ENCODE measurements around the gene SHROOM2. TPM values are rescaled to one million over a fixed set of nuclear protein-coding genes. Genes with fewer than 3 reads are reported as not detected.

SHROOM2 gene
- total RNA-seq, 2 experiments from 2014 or later = not detected

DNA sequence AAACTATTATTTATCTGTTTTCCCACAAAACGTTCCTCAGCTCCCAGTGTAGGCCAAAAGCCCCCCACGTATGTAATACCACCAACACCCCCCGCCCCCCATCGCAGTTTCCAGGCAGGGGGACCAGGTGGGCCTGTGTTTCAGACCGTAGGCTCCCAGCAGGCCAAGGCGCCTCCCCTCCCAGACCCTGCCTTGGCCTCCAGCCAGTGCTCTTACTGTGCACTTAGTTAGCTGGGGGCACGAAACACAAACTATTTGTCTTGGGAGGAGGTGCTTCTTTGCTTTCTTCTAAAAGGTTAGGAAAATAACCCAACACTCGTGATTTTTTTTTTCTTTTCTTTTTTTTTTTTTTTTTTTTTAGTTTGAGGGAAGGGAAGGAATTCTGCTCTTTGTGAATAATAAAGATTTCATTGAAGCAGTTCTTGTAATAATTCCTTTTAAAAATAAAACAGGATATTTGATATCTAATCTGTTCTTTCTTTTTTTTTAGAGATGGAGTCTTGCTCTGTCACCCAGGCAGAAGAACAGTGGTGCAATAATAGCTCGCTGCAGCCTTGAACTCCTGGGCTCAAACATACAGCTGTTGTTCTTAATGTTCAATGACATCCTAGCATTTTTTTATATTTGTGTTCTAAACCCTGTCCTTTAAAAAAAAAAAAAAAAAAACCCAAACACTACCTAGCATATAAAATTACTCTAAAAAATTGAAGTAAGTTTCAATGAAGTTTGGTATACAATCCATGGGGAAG, 98.0 kb downstream of the SHROOM2 start:
- DNase-seq = no peak
- no peak overlapping the region for H3K27ac Mint-ChIP-seq
- H3K36me3 Mint-ChIP-seq (ENCODE audit: low read depth) = no peaks in the 10 kb centered on the region
- ChIA-PET CTCF (interaction anchor here (0.6 to 2.3 kb wide), 3 partner anchors 41 to 235 kb away, joined by 3 to 13 read pairs (median 4); no protein-coding TSS in a partner anchor), POLR2A (no interaction called here)
- no peaks in the 10 kb centered on the region for H3K4me1 Mint-ChIP-seq
- no peak overlapping the region for H3K4me3 Mint-ChIP-seq
- no peaks in the 10 kb centered on the region for H3K9me3 Mint-ChIP-seq
- H3K27me3 Mint-ChIP-seq = no peaks in the 10 kb centered on the region

DNA sequence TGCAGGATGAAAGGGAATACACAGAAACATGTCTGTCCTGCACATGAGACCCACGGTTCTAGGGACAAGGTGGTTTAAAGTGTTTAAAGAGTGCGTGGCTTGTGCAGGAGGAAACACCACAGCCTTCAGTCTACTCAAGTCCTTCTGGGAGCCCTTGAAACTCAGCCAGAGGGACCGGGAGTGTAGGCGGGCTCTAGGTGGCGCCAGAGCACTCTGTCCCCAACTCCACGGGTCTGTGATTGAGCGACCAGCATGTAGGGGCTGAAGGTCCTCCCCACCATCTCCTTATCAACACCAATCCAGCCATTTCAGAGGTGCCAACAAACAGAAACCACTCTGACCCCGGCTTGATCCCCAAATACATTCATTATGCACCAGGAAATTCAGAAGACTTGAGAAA, 98.9 kb downstream of the SHROOM2 start:
- Mint-ChIP-seq H3K27ac (no peak overlapping the region), H3K4me1 (no peaks in the 10 kb centered on the region), H3K4me3 (no peak overlapping the region), H3K27me3 (no peaks in the 10 kb centered on the region), H3K9me3 (no peaks in the 10 kb centered on the region), H3K36me3 (ENCODE audit: low read depth) (no peaks in the 10 kb centered on the region)
- ChIA-PET CTCF (no interaction called here), POLR2A (no interaction called here)
- DNase-seq = peak; percentile 40

DNA sequence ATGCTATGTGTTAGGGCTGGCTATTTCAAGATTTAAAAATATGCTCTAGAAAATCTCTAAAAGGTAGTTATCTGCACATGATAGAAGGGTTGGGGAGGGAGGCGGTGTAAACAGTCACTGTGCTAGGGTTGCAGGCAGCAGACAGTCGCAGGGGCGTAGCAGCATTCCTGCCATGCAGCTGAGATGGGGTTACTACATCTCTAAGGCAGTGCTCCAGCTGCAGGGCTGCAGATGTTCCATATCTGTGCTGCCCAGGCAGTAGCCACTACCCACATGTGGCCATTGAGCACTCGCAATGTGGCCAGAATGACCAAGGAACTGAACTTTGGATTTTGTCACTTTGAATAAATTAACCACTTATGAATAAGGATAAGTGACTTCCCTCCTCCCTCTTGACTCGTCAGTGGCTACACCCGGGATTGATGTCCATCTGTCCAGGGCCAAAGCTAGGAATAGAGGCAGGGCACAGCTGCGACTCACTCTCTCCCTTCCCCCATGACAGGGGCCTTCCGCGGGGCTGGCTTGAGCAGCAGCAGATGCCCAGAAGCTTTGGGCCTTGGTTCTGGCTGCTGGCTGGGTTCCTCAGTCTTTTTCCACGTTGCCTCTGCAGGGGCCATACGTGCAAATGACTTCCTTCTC, 101.5 kb downstream of the SHROOM2 start:
- POLR2A ChIA-PET = no interaction called here
- H3K27me3 Mint-ChIP-seq = no peaks in the 10 kb centered on the region
- CTCF ChIA-PET = interaction anchor here (1.4 kb wide), 1 partner anchor 232 kb away, joined by 4 read pairs; no protein-coding TSS in a partner anchor
- DNase-seq = no peak
- no peaks in the 10 kb centered on the region for H3K4me1 Mint-ChIP-seq
- H3K9me3 Mint-ChIP-seq = no peaks in the 10 kb centered on the region
- H3K4me3 Mint-ChIP-seq = no peak overlapping the region
- H3K36me3 Mint-ChIP-seq (ENCODE audit: low read depth) = no peaks in the 10 kb centered on the region
- no peak overlapping the region for H3K27ac Mint-ChIP-seq

DNA sequence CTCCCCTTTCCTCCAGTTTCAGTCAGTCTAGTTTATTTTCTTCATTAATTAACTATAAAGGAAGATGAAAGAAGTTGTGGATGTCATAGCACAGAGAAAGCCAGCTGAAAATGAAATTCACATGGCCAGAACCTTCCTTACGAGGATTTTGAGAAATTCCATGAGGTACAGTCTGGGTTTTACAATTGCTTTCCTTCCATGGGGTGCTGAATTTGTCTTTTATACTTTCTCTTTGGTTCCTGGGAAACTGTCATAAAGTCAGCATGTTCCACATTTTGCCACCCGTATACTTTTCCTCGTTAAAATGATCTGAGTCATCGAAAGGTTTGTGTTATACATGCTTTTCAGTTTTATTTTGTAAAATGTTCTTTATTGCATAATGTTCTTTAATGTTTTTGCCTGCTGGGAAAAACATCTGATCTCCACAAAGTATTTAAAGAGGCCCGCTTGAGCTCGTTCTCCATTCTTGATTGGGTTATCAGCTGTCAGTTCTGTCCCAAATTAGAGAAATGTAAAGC, 102.8 kb downstream of the SHROOM2 start:
- DNase-seq = no peak
- H3K36me3 Mint-ChIP-seq (ENCODE audit: low read depth) = no peaks in the 10 kb centered on the region
- H3K27ac Mint-ChIP-seq = no peak overlapping the region
- ChIA-PET CTCF (interaction anchor here (1.1 to 1.4 kb wide), 2 partner anchors 18 to 231 kb away, joined by 4 read pairs; no protein-coding TSS in a partner anchor), POLR2A (no interaction called here)
- no peaks in the 10 kb centered on the region for H3K4me1 Mint-ChIP-seq
- no peaks in the 10 kb centered on the region for H3K9me3 Mint-ChIP-seq
- no peaks in the 10 kb centered on the region for H3K27me3 Mint-ChIP-seq
- no peak overlapping the region for H3K4me3 Mint-ChIP-seq

DNA sequence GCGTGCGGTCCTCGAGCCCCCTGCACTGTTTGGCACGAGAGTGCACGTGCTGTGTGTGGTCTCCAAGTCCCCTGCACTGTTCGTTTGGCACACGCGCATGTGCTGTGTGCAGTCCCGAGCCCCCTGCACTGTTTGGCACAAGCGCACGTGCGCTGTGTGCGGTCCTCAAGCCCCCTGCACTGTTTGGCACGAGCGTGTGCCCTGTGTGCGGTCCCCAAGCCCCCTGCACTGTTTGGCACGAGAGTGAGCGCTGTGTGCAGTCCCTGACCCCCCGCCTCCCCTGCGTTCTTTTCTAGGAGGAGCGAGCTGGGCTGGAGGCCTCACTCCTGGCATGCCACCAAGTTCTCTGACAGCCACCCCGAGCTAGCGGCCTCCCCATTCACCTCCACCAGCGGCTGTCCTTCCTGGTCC, 104.5 kb downstream of the SHROOM2 start:
- H3K27me3 Mint-ChIP-seq = no peaks in the 10 kb centered on the region
- no peaks in the 10 kb centered on the region for H3K4me1 Mint-ChIP-seq
- ChIA-PET CTCF (interaction anchor here (1.2 kb wide), 2 partner anchors 183 to 261 kb away, joined by 3 read pairs; no protein-coding TSS in a partner anchor), POLR2A (no interaction called here)
- H3K4me3 Mint-ChIP-seq = no peak overlapping the region
- no peaks in the 10 kb centered on the region for H3K36me3 Mint-ChIP-seq (ENCODE audit: low read depth)
- H3K9me3 Mint-ChIP-seq = no peaks in the 10 kb centered on the region
- DNase-seq = no peak
- no peak overlapping the region for H3K27ac Mint-ChIP-seq

DNA sequence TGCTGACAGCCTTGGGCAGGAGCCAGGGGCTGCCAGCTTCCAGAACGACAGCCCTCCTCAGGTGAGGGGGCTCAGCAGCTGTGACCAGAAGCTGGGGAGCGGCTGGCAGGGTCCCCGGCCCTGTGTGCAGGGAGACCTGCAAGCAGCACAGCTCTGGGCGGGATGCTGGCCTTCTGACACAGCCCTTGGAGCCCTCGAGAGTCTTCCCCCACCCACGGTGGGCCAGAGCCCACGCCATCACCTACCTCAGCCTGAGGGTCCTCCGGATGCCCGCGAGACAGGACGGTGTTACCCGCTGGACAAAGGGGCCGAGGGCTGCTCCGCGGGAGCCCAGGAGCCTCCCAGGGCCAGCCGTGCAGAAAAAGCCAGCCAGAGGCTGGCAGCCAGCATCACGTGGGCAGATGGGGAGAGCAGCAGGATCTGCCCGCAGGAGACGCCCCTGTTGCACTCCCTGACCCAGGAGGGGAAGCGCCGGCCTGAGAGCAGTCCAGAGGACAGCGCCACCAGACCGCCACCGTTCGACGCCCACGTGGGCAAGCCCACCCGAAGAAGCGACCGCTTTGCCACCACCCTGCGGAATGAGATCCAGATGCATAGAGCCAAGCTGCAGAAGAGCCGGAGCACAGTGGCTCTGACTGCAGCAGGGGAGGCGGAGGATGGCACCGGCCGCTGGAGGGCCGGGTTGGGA, 109.1 kb downstream of the SHROOM2 start:
- no peak overlapping the region for H3K27ac Mint-ChIP-seq
- DNase-seq = no peak
- CTCF ChIA-PET = interaction anchor here (1.1 to 1.2 kb wide), 2 partner anchors 10 to 225 kb away, joined by 3 read pairs; no protein-coding TSS in a partner anchor
- H3K27me3 Mint-ChIP-seq = peaks cover 2% of the 10 kb centered on the region
- H3K4me1 Mint-ChIP-seq = no peaks in the 10 kb centered on the region
- no peak overlapping the region for H3K4me3 Mint-ChIP-seq
- POLR2A ChIA-PET = no interaction called here
- no peaks in the 10 kb centered on the region for H3K9me3 Mint-ChIP-seq
- no peaks in the 10 kb centered on the region for H3K36me3 Mint-ChIP-seq (ENCODE audit: low read depth)

DNA sequence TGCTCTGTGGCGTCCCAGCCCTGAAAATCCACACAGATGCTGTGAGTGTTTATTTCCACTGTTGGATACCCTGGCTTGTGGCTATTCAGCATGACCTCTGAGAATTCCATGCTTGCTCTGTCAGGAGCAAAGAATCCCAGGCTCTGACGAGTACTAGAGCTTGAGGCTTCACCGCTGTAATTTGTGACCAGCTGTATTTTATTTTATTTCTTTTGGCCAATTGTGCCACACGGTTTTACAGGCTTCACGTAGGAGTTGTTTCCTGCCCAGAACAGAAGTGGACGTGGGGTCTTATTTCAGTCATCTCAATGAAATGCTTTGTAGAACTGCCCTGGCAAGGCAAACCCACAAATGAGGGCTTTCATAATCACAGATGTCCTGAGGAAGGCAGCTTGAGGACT, 111.5 kb downstream of the SHROOM2 start:
- POLR2A ChIA-PET = no interaction called here
- CTCF ChIA-PET = no interaction called here
- H3K27ac Mint-ChIP-seq = no peak overlapping the region

DNA sequence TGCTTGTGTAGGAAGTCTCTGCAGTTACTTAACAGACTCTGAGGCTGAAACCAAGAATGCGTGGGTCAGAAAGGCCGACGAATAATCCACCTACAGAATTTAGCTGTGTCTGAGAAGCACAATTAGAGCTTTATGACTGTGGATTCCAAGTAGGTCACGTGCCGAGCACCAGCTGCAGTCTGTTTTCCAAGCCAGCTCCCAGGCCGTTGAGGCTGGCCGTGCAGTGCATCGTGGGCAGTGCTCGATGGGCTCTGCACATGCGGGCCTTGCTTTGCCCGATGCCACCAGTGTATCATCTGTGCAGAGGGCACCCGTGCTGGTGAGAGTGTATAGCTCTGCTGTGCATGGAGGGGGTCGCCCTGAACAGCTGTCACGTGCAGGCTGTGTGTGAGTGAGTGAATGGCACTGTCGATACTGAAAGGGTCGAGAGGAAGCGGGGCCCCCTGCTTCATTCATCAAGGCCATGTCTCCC, 113.4 kb downstream of the SHROOM2 start:
- no peaks in the 10 kb centered on the region for H3K4me1 Mint-ChIP-seq
- H3K9me3 Mint-ChIP-seq = no peaks in the 10 kb centered on the region
- no peaks in the 10 kb centered on the region for H3K36me3 Mint-ChIP-seq (ENCODE audit: low read depth)
- ChIA-PET POLR2A (no interaction called here), CTCF (interaction anchor here (0.7 kb wide), 1 partner anchor 13 kb away, joined by 3 read pairs; no protein-coding TSS in a partner anchor)
- no peak for DNase-seq
- H3K27ac Mint-ChIP-seq = no peak overlapping the region
- H3K4me3 Mint-ChIP-seq = no peak overlapping the region
- peaks cover 3% of the 10 kb centered on the region for H3K27me3 Mint-ChIP-seq

More for the DNA sequence above, 111.5 kb downstream of the SHROOM2 start:
- H3K27me3 Mint-ChIP-seq = peaks cover 3% of the 10 kb centered on the region
- H3K4me3 Mint-ChIP-seq = no peak overlapping the region
- H3K4me1 Mint-ChIP-seq = no peaks in the 10 kb centered on the region
- H3K9me3 Mint-ChIP-seq = no peaks in the 10 kb centered on the region
- no peak for DNase-seq
- no peaks in the 10 kb centered on the region for H3K36me3 Mint-ChIP-seq (ENCODE audit: low read depth)

DNA sequence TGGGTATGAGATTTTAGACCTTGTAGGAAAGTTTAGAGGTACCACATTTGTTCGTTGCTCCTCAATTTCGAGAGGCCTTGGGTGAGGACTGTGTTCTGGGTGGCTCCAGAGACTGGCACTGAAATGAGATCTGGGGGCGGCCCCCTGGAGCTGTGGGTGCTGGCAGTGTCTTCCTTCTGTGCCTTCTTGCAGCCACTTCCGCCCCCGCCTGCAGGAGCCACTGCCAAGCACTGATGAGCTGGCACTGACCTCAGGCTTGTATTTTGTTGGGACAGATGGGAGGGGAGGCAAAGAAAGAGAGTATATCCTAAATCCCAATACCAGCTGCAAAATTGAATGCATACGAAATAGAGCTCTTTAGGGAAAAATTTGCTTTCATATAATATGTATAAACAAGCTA, 116.4 kb downstream of the SHROOM2 start:
- CTCF ChIA-PET = interaction anchor here (0.6 kb wide), 1 partner anchor 65 kb away, joined by 4 read pairs; no protein-coding TSS in a partner anchor
- H3K36me3 Mint-ChIP-seq (ENCODE audit: low read depth) = no peaks in the 10 kb centered on the region
- H3K27ac Mint-ChIP-seq = no peak overlapping the region
- H3K4me1 Mint-ChIP-seq = no peaks in the 10 kb centered on the region
- no peaks in the 10 kb centered on the region for H3K9me3 Mint-ChIP-seq
- peaks cover 3% of the 10 kb centered on the region for H3K27me3 Mint-ChIP-seq
- POLR2A ChIA-PET = no interaction called here
- DNase-seq = no peak
- no peak overlapping the region for H3K4me3 Mint-ChIP-seq

DNA sequence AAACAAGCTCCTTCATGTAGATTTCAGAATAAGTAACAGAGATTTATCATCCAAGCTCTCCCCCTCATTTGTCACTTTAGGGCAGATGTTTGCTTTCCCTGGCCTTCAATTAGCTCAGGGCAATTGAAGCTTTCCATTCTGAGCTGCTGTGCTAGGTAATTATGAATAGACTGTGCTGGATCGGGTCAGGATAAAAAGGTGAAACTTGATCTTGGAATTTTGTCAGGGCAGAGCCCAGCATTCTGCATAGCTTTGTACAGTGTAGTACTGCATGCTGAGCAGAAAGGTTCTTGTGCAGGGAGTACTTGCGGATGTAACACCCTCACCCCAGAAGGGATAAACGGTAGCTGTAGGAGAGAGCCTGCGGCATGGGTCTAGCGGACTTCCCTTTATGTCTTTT, 116.9 kb downstream of the SHROOM2 start:
- no peak for DNase-seq
- H3K27me3 Mint-ChIP-seq = peaks cover 3% of the 10 kb centered on the region
- POLR2A ChIA-PET = no interaction called here
- H3K27ac Mint-ChIP-seq = no peak overlapping the region
- H3K36me3 Mint-ChIP-seq (ENCODE audit: low read depth) = no peaks in the 10 kb centered on the region
- no peaks in the 10 kb centered on the region for H3K4me1 Mint-ChIP-seq
- H3K4me3 Mint-ChIP-seq = no peak overlapping the region
- CTCF ChIA-PET = interaction anchor here (0.6 to 1.5 kb wide), 3 partner anchors 65 to 217 kb away, joined by 3 to 5 read pairs (median 4); no protein-coding TSS in a partner anchor
- no peaks in the 10 kb centered on the region for H3K9me3 Mint-ChIP-seq

DNA sequence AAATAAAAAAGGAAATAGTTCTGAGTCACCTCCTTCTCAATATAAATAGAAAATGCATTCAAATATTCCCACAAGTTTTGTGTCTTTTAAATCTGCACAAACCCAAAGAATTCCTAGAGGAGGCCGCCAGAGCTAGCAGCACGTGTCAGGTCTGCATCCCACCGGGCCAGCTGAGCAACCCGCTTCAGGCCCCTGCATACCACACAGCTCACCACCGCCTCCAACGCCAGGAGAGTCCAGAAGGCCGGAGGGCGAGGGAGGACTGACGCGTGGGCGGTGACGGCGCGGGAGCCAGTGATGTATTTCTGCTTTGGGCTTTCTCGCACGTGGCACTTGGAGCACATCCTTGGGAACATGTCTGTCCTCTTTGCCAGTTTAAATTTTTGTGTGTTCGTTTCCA, 119.1 kb downstream of the SHROOM2 start:
- ChIA-PET CTCF (interaction anchor here (0.6 to 1.5 kb wide), 2 partner anchors 11 to 131 kb away, joined by 3 read pairs; no protein-coding TSS in a partner anchor), POLR2A (no interaction called here)
- H3K27me3 Mint-ChIP-seq = peaks cover 2% of the 10 kb centered on the region
- H3K27ac Mint-ChIP-seq = no peak overlapping the region
- H3K36me3 Mint-ChIP-seq (ENCODE audit: low read depth) = no peaks in the 10 kb centered on the region
- no peaks in the 10 kb centered on the region for H3K4me1 Mint-ChIP-seq
- H3K9me3 Mint-ChIP-seq = no peaks in the 10 kb centered on the region
- no peak for DNase-seq
- H3K4me3 Mint-ChIP-seq = no peak overlapping the region

DNA sequence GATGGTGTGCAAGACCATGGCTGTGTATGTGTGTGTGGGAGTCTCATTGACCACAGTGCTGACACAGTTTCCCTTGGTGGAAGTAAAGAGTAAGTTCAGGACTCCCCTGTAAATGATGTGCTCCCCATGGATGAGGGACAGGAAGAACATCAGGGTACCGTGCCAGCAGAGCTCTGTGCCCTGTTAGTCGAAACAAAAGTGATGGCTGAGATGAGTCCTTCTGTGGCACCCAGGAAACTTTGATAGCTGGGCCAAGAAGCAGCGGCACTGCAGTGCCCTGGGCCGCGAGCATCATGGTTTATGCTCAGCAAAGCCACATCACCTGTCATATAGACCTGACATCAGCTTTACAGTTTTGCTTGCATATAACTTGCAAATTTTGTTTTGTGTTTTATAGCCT, 119.5 kb downstream of the SHROOM2 start:
- ChIA-PET POLR2A (no interaction called here), CTCF (interaction anchor here (0.6 to 1.5 kb wide), 2 partner anchors 11 to 131 kb away, joined by 3 read pairs; no protein-coding TSS in a partner anchor)
- DNase-seq = no peak
- Mint-ChIP-seq H3K4me3 (no peak overlapping the region), H3K27ac (no peak overlapping the region), H3K36me3 (ENCODE audit: low read depth) (no peaks in the 10 kb centered on the region), H3K27me3 (no peaks in the 10 kb centered on the region), H3K4me1 (no peaks in the 10 kb centered on the region), H3K9me3 (no peaks in the 10 kb centered on the region)

DNA sequence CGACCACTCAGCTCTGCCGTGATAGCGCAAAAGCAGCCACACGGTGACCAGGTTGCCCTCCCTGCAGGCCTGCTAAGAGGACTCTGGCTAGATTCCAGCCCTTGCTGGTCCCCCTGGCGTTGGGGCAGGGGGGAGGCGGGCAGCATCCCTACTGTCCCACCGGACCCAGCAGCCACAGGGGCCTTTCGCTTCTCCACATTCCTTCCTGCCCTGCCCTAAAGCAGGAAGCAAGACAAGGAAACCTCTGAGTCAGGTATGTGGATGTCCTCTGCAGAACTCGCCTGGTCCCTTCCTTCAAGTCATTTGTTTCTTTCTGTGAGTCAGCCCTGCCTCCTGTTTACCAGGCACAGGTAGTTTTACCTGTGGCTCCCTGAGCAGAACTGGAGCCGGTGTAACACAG, 120.7 kb downstream of the SHROOM2 start:
- Mint-ChIP-seq H3K36me3 (ENCODE audit: low read depth) (no peaks in the 10 kb centered on the region), H3K4me1 (no peaks in the 10 kb centered on the region), H3K27ac (no peak overlapping the region), H3K27me3 (peaks cover 3% of the 10 kb centered on the region), H3K4me3 (no peak overlapping the region), H3K9me3 (no peaks in the 10 kb centered on the region)
- DNase-seq = no peak
- ChIA-PET CTCF (no interaction called here), POLR2A (no interaction called here)
